ENCODE results near the gene GNAI3. TPM values are rescaled to one million over a fixed set of nuclear protein-coding genes. Genes with fewer than 3 reads are reported as not detected.

GNAI3 gene
- total RNA-seq, 2 experiments from 2014 or later, result 5.1 to 5.4 TPM

DNA sequence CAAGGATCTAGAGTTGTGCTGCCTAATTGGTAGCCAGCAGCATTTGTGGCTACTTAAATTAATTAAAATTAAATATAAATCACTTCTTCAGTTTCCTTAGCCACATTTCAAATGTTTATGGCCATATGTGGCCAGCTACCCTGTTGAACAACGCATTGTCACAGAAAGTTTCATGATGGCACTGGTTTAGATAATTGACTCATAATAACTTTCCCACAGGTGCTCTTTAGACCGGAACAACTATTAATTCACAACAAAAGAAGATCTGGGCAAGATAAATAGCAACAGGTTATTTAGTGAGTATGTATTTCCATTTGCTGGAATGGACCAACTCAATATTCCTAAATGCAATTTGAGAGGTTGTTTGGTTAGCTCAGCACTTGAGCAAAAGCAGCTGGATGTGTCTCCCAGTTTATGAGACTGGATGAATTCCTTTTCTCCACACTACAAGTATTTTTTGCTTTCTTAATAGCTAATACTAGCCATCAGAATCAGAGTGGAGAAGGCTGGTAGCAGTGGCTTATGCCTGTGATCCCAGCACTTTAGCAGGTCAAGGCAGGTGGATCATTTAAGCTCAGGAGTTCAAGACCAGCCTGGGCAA is 35.2 kb upstream of the GNAI3 start:
- Mint-ChIP-seq H3K27me3 (no peaks in the 10 kb centered on the region), H3K4me3 (no peak overlapping the region), H3K9me3 (no peaks in the 10 kb centered on the region), H3K4me1 (ENCODE audit: low read depth) (peaks cover 35% of the 10 kb centered on the region), H3K27ac (no peak overlapping the region), H3K36me3 (ENCODE audit: low read depth) (peaks cover 19% of the 10 kb centered on the region)
- peaks cover 0 to 5% of the 10 kb centered on the region in 2 experiments for H3K9me3 ChIP-seq (ENCODE audit: control insufficient read depth in 1 of 2, insufficient read depth in 1 of 2, low read length in 2 of 2)
- H3K36me3 ChIP-seq (ENCODE audit: insufficient read depth, low read length), result no peaks in the 10 kb centered on the region
- ATAC-seq (ENCODE audit: poor library complexity), result no peak
- TF ChIP-seq, protein P1, sequence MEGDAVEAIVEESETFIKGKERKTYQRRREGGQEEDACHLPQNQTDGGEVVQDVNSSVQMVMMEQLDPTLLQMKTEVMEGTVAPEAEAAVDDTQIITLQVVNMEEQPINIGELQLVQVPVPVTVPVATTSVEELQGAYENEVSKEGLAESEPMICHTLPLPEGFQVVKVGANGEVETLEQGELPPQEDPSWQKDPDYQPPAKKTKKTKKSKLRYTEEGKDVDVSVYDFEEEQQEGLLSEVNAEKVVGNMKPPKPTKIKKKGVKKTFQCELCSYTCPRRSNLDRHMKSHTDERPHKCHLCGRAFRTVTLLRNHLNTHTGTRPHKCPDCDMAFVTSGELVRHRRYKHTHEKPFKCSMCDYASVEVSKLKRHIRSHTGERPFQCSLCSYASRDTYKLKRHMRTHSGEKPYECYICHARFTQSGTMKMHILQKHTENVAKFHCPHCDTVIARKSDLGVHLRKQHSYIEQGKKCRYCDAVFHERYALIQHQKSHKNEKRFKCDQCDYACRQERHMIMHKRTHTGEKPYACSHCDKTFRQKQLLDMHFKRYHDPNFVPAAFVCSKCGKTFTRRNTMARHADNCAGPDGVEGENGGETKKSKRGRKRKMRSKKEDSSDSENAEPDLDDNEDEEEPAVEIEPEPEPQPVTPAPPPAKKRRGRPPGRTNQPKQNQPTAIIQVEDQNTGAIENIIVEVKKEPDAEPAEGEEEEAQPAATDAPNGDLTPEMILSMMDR (IDR thresholded peaks at IDR 0.05), result no peak
- H3K4me1 ChIP-seq (ENCODE audit: insufficient read depth, low read length), result peaks cover 23% of the 10 kb centered on the region
- H3K27ac ChIP-seq (ENCODE audit: low read depth in 1 of 2, low read length in 2 of 2), result no peak overlapping the region
- no peaks in the 10 kb centered on the region for H3K27me3 ChIP-seq (ENCODE audit: control insufficient read depth in 1 of 2, insufficient read depth in 2 of 2, low read length in 2 of 2)
- POLR2A ChIA-PET, result interaction anchor here (1.9 to 4.8 kb wide), 2 partner anchors 10 to 30 kb away, joined by 4 to 32 read pairs; partner anchors contain the start of gene ATXN7L2
- intact Hi-C loops (cut with DNase I, micrococcal nuclease), result no loop called here
- CTCF ChIA-PET, result interaction anchor here (1.1 to 1.5 kb wide), 4 partner anchors 14 to 20 kb away, joined by 3 to 5 read pairs (median 4); partner anchors contain the start of gene CYB561D1
- no peak for DNase-seq
- no peak overlapping the region for H3K4me3 ChIP-seq (ENCODE audit: low read length)

DNA sequence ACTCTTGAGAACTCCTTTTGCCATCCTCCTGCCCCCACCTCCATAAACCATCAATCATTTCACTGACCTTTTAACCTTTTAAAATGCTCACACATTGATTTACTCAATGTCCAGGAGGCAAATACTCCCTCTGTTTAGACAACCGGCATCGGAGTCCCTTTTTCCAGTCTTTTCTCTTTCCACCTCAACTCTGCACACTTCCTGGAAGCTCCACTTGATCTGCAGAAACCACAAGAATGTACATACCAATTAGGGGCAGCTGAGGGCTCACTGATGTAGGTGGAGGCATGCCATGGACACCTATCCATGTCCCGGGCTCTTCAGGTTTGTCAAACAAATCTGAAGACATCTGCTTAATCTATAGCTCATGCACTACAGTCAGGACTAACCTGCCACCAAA is 33.6 kb upstream of the GNAI3 start:
- intact Hi-C loops (cut with DNase I, micrococcal nuclease), result no loop called here
- DNase-seq (no peak), ATAC-seq (ENCODE audit: poor library complexity) (no peak)
- no peaks in the 10 kb centered on the region for H3K27me3 Mint-ChIP-seq
- CTCF ChIA-PET, result interaction anchor here (0.8 to 1.8 kb wide), 5 partner anchors 15 to 24 kb away, joined by 4 to 8 read pairs (median 5); partner anchors contain the start of gene CYB561D1
- Histone ChIP-seq H3K36me3 (ENCODE audit: insufficient read depth, low read length) (no peaks in the 10 kb centered on the region), H3K4me3 (ENCODE audit: low read length) (no peak overlapping the region), H3K27me3 (ENCODE audit: control insufficient read depth in 1 of 2, insufficient read depth in 2 of 2, low read length in 2 of 2) (no peaks in the 10 kb centered on the region), H3K27ac (ENCODE audit: low read depth in 1 of 2, low read length in 2 of 2) (no peak overlapping the region), H3K4me1 (ENCODE audit: insufficient read depth, low read length) (peaks cover 10% of the 10 kb centered on the region), H3K9me3 (ENCODE audit: control insufficient read depth in 1 of 2, insufficient read depth in 1 of 2, low read length in 2 of 2) (no peaks in the 10 kb centered on the region)
- TF ChIP-seq, protein P1 (IDR thresholded peaks at IDR 0.05), result no peak
- POLR2A ChIA-PET, result interaction anchor here (1.2 to 4.8 kb wide), 2 partner anchors 11 to 17 kb away, joined by 4 to 32 read pairs; no protein-coding TSS in a partner anchor
- H3K36me3 Mint-ChIP-seq (ENCODE audit: low read depth), result peaks cover 6% of the 10 kb centered on the region
- H3K9me3 Mint-ChIP-seq, result no peaks in the 10 kb centered on the region
- peaks cover 24% of the 10 kb centered on the region for H3K4me1 Mint-ChIP-seq (ENCODE audit: low read depth)
- no peak overlapping the region for H3K4me3 Mint-ChIP-seq
- no peak overlapping the region for H3K27ac Mint-ChIP-seq

DNA sequence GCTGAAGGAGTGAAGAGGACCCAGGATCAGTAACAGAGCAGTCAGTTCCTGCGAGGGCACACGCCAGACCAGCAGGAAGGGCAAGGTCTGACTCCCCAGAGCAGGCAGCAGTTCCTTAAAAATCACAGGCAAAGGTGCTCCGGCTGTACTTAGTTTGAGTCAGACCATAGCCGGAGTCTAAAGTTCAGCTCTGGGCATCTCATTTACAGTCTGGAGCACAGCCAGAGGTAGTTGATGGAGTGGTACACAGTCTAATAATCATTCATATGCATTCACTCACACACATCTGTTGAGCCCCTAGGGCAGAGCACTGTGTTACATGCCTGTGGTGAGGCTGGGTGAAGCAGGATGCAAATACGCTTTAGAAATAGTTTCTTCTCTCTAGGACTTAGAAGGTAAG is 31.5 kb upstream of the GNAI3 start:
- Mint-ChIP-seq H3K27me3 (no peaks in the 10 kb centered on the region), H3K4me1 (ENCODE audit: low read depth) (peaks cover 4% of the 10 kb centered on the region), H3K27ac (no peak overlapping the region), H3K36me3 (ENCODE audit: low read depth) (no peaks in the 10 kb centered on the region), H3K9me3 (no peaks in the 10 kb centered on the region), H3K4me3 (no peak overlapping the region)
- no peaks in the 10 kb centered on the region for H3K36me3 ChIP-seq (ENCODE audit: insufficient read depth, low read length)
- H3K4me1 ChIP-seq (ENCODE audit: insufficient read depth, low read length), result no peaks in the 10 kb centered on the region
- DNase-seq, result no peak
- H3K4me3 ChIP-seq (ENCODE audit: low read length), result no peak overlapping the region
- H3K27ac ChIP-seq (ENCODE audit: low read depth in 1 of 2, low read length in 2 of 2), result no peak overlapping the region
- intact Hi-C loops (cut with DNase I, micrococcal nuclease), result loop anchor here in 1 of 2 experiments (1.0 to 2.0 kb wide), 2 partner anchors 14 to 16 kb away; no protein-coding TSS in a partner anchor
- no peaks in the 10 kb centered on the region for H3K27me3 ChIP-seq (ENCODE audit: control insufficient read depth in 1 of 2, insufficient read depth in 2 of 2, low read length in 2 of 2)
- CTCF ChIA-PET, result interaction anchor here (0.6 kb wide), 1 partner anchor 1770 kb away, joined by 4 read pairs; no protein-coding TSS in a partner anchor
- no peak for ATAC-seq (ENCODE audit: poor library complexity)
- POLR2A ChIA-PET, result interaction anchor here (4.8 kb wide), 1 partner anchor 13 kb away, joined by 32 read pairs; no protein-coding TSS in a partner anchor
- TF ChIP-seq, protein P1 (IDR thresholded peaks at IDR 0.05), result no peak
- no peaks in the 10 kb centered on the region for H3K9me3 ChIP-seq (ENCODE audit: control insufficient read depth in 1 of 2, insufficient read depth in 1 of 2, low read length in 2 of 2)
